HG03175 (cell line): ENCODE data around the gene ODAD3.
A peak's percentile ranks its signal among the peaks of the same experiment; 100 is the strongest.
"Not testable (repeated sequence)": the region's sequence is repeated elsewhere in the genome, so short reads cannot be mapped to it uniquely, and the experiment has no call there.

Experiments used
- ATAC-seq: cut with Tn5 transposase; IDR thresholded peaks from one replicate; pipeline ENCODE4 v1.9.1; 2021; ENCODE audit warnings: mild to moderate bottlenecking, moderate library complexity; ENCODE audit not compliant: unreplicated experiment

The ODAD3 gene

GRCh38 chr19:11435057-11435832 is at the start of gene ODAD3, which contains the start of gene PRKCSH:
ODAD3 (minus strand) TSS chr19:11435121; CDS start chr19:11435016, 105 bp downstream.
PRKCSH (plus strand) TSS chr19:11435635; CDS start chr19:11436118, 483 bp downstream.
- peak; percentile 88 for ATAC-seq

GRCh38 chr19:11483366-11484111 is 48.6 kb upstream of the ODAD3 start:
- no peak for ATAC-seq

DNA sequence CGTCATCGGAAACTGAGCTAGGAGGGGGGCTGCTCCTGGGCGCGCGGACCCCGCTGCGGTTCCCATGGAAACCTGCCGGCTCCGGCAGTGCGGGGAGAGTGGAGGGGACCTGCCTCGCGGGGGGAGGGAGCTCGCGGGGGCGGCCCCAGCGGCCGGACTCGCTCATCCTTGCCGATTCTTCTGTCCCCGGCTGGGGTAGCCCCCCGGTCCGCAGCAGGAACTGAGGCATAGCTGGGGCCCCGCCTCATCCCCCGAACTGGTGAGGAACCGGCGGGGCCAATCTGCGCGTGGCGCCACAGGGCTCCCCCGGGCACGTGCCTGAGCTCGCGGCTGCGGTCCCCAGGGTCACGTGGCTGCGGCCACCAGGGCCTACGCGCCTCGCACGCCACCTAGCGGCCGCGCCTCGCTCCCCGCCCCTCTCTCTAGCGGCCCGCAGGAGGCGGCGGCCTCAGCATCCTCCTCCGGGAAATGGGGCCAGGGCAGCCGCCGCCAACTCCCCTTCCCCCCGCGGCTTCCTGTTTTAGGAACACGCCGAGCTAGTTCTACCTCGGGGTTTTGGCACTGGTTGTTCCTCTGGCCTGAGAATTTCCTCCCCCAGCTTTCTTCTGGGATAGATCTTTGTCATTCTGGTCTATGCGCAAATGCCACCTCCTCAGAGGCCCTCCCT is 47.6 kb upstream of the ODAD3 start:
- ATAC-seq: peak; percentile 58

DNA sequence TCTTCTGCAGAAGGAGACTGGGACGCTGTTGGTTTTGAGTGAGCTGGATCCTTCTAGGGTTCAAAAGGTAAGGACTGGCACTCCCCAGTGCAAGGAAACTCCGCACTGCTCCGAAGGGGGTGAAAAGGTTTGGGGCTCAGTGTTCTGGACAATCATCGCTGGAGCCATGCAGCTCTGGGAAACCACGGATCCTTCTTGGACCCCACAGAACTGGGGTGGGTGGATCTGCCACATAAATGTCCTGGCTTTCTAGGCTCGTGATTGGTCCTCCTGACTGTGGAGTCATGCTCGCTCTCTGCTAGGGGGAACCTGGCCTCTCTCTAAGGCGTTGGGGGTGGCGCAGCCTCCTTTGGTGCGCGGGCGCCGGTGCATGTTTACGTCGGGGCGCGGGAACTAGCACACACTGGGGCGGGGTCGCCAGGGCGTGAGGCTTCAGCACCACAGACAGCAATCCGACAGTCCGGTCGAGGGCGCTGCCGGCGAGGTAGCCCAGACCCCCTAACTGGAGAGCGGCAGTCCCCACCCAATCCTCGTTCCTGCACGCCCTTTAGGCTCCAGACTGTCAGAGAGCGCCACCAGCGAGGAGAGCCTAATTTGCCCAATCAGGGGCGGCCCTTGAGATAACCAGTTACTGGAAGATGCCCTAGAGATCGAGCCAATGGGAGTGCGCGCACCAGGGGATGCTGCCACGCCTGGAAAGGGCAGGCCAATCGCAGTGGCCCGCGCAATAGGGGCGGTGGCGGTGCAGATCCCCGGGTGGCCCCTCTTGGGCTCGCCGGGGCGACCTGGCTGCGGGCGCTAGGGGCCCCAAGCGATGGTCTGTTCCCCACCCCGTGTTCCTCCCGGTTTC is 46.8 kb upstream of the ODAD3 start:
- ATAC-seq: peak; percentile 56

DNA sequence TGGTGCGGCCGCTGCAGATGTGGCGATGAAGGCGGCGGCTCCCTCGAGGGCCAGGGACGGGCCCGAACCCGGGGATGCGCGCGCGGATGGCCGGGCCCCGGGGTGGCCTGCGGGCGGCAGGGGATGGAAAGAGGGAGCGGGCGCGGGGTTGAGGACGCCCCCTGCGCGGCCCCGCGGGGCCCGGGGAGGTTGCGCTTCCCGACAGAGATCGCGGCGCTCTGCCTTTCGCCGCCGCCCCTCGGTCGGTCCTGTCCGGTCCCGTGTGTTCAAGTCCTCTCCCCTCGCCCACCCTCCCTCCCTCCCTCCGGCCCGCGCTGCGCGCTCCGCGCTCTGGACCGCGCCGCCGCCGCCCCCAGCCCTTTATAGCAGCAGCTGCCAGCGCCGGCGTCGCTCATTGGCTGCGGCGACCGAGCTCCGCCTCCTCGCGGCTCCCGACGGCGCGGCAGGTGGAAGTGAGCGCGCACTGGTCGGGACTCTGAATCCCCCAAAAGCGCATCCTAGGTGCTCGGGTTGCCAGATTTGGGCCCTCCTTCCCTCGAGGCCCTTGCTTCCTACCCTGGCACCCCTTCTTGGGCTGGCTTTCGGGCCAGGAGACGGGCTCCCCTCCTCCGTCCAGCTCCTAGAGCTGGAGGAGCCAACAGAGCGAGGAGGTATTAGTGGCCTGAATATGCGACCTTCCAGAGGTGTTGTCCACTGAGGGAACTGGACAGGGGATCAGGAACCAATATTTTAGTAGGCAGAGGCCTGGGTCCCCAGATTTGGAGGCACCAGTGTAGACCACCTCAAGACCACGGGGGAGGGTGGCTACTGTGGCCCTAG is 46.0 kb upstream of the ODAD3 start, which contains the start of gene ELAVL3:
Gene ELAVL3 (minus strand): TSS at position 332 of the 819 bp plus-strand sequence. CDS start 438 bp downstream, outside the sequence.
- no peak for ATAC-seq

DNA sequence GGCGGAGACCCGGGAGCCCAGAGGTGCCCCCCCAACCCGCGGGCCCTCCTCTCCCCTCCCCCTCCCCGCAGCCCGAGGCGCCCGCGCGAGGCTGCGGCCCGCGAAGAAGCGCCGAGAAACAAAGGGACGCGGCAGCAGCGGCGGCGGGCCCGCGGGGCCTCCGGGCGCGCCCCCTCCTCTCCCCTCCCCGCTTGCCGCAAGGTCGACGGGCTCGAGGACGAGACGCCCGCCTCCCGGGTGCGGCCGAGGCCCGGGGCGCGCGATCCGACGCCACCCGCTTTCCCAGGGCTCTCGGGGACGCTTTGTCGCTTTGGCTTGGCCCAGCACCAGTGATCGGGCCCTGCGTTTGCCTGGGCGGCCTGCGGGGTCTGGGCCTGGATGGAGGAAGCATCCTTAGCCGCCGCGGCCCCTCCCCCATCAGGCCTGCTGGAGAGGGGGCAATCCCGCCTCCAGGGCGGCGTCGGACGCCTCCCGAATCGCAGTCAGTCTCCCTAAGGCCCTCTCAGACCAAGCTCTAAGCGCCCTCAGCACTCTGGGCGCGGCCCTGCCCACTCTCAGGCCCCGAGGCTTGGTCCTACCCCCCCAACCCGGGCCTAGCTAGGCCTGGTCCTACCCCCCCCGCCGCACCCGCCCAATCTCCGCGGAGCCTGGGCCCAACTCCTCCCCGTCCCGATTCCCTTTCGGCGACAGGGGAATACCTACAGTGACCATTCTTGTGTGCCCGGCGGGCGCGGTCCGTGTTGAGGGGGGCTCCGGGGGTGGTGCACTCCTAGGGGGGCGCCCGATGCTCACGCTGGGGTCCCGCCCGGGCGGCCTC is 45.2 kb upstream of the ODAD3 start:
- ATAC-seq: no peak

DNA sequence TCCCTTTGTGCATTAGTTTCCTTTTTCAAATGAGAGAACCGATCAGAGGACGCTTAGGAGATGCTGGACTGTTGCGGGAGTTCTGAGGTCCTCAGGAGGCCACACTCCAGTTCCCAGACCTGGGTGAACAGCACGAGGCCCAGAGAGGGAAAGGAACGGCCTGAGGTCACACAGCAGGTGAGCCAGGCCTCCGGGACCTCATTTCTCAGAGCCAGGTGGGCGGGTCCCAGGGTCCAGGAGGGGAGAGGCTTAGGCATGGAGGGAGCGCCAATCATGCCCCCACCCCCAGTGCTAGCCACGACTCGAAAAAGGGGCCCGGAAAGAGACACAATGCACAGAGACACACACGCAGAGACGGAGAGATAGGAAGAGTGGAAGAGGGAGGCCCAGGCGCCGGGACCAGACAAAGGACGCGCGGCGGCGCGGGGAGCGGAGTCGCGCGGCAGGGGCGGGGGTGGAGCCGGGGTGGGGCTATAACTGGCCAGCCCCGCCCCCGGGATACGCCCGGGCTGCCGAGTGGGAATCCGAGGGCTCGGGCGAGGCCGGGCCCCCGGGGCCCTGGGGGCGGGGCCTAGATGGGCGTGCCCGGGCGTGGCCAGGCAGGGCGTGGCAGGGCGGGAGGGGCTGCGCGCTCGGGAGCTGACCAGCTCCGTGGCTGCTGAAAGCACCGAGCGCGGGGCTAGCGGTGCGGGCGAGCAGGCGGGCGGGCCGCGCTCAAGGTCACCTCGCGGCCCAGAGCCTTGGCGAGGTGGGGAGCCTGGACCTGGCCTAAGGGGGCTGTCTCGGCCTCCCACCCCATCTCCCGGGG is 44.4 kb upstream of the ODAD3 start:
- ATAC-seq: no peak

GRCh38 chr19:11478167-11479089 is 43.5 kb upstream of the ODAD3 start:
- no peak for ATAC-seq

DNA sequence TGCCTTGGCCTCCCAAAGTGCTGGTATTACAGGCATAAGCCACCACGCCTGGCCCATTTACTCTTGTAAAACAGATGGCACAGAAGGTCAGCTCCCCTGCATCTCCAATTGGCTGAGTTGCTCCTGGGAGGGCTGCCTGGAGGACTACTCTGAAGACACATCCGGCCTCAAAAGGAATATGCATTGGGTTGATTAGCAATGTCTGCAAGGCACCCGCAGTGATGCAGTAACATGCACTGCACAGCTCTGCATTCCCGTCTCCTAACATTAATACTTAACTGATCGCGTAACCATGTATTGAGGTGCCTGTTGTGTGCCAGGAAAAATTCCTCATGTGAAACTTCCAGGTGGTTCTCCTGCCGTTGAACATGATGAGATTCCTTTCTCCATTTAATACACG is 40.9 kb upstream of the ODAD3 start:
- no peak for ATAC-seq

GRCh38 chr19:11475343-11475742 is 40.4 kb upstream of the ODAD3 start:
- not testable (repeated sequence) for ATAC-seq

GRCh38 chr19:11473725-11474124 is 38.8 kb upstream of the ODAD3 start:
- no peak for ATAC-seq

DNA sequence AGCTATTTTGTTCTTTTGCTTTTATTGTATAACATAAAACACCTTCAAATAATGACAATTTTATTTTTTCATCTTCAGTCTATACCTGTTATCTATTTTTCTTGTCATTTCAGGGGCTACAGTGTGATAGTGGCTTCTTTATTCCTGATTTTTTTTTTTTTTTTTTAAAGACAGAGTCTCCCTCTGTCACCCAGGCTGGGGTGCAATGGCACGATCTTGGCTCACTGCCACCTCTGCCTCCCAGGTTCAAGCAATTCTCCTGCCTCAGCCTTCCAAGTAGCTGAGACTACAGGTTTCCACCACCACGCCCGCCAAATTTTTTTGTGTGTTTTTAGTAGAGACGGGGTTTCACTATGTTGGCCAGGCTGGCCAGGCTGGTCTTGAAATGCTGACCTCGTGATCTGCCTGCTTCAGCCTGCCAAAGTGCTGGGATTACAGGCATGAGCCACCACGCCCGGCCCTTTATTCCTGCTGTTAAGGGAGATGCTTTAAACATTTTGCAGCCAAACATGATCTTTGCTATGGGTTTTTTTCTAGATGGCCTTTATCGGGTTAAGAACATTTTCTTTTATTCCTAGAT is 33.4 kb upstream of the ODAD3 start:
- not testable (repeated sequence) for ATAC-seq

DNA sequence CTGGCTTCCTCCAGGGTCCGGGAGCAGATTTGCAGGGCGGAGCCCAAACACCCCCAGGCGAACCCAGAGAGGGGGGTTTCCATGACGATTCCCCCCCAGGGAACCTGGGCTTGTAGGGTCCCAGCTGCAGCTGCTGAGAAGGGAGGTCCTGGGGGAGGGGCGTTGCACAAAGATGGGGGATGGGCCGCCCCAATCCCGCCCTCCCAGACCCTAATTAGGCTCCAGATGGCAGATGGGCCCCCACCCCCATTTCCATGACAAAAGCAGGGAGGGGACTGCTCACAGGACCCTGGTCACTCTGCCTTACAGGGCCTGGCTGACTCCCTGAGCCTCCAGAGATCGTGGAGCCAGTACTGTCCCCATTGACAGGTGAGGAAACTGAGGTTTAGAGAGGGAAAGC is 30.7 kb upstream of the ODAD3 start:
- ATAC-seq: no peak

DNA sequence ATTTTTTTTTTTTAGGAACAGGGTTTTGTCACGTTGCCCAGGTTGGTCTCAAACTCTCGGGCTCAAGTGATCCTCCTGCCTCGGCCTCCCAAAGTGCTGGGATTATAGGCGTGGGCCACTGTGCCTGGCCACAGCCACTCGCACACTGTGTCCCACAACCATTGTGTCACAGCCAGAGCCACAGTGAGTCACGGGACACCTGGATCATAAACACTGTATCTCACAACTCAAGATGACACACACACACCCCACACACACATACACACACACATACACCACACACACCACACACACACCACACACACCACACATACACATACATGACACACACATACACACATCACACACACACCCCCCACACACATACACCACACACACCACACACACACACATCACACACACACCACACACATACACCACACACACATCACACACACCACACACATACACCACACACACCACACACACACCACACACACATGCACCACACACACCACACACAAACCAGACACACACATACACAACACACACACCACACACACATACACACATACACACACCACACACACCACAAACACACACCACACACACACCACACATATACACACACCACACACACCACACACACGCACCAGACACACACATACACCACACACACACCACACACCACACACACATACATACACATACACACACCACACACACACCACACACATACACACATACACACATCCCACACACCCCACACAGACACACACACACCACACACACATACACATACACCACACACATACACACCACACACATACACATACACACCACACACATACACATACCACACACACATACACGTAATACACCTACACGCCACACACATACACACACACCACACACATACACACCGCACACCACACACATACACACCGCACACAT is 29.7 kb upstream of the ODAD3 start:
- ATAC-seq: no peak

DNA sequence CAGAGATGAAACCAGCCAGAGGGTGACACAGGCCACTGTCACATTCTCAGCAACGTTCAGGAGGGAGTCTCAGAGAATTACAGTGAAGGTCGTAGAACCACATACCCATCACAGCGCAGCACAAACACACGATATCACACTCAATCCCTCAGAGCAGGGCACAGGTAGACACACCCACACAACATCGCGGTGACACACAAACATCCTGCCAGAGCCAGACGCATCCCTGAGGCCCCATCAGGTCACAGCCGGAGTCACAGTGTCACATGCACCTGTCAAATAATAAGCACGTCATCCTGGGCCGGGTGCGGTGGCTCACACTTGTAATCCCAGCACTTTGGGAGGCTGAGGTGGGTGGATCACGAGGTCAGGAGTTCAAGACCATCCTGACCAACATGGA is 28.5 kb upstream of the ODAD3 start:
- no peak for ATAC-seq
